ENCODE measurements around the gene CRX.
"Not testable (repeated sequence)": the region's sequence is repeated elsewhere in the genome, so short reads cannot be mapped to it uniquely, and the experiment has no call there.

CRX gene

GRCh38 chr19:47821460-47822020 lies at the start of gene CRX:
CRX (plus strand) TSS chr19:47821937; CDS start chr19:47834444, 12,507 bp downstream.
- no peak for DNase-seq (ENCODE audit: low spot score)
- POLR2A ChIA-PET (ENCODE audit: low non-redundant PET), result no interaction called here
- TF ChIP-seq CTCF (conservative IDR thresholded peaks at IDR 0.05; ENCODE audit: low read depth), result no peak
- no peak within 1 kb of the TSS for H3K27ac ChIP-seq
- CTCF ChIA-PET, result no interaction called here

- peak; percentile 82 for DNase-seq (ENCODE audit: low spot score)
- H3K27ac ChIP-seq, result peak overlapping the region; percentile 85
- ChIA-PET CTCF (interaction anchor here (0.6 kb wide), 1 partner anchor 13 kb away, joined by 3 read pairs; no protein-coding TSS in a partner anchor), POLR2A (ENCODE audit: low non-redundant PET) (interaction anchor here (1.2 kb wide), 1 partner anchor 31 kb away, joined by 3 read pairs; no protein-coding TSS in a partner anchor)
- no peak for TF ChIP-seq CTCF (conservative IDR thresholded peaks at IDR 0.05; ENCODE audit: low read depth)
These were observed 45.2 kb upstream of the CRX start for GRCh38 chr19:47776568-47776967.

- DNase-seq (ENCODE audit: low spot score); CTCF ChIA-PET: not testable (repeated sequence)
- POLR2A ChIA-PET (ENCODE audit: low non-redundant PET), result interaction anchor here (0.6 kb wide), 1 partner anchor 20 kb away, joined by 3 read pairs; no protein-coding TSS in a partner anchor
- H3K27ac ChIP-seq, result peak overlapping the region; percentile 85
These were observed 44.3 kb upstream of the CRX start for GRCh38 chr19:47777245-47778048.

- POLR2A ChIA-PET (ENCODE audit: low non-redundant PET), result no interaction called here
- CTCF ChIA-PET, result no interaction called here
- TF ChIP-seq CTCF (conservative IDR thresholded peaks at IDR 0.05; ENCODE audit: low read depth), result no peak
- H3K27ac ChIP-seq, result peak within 1 kb of the TSS; percentile 85
- peak; percentile 87 for DNase-seq (ENCODE audit: low spot score)
These were observed 43.4 kb upstream of the CRX start, which contains the start of gene SELENOW for GRCh38 chr19:47778049-47778953. SELENOW (plus strand) TSS chr19:47778703; CDS start chr19:47778786, 83 bp downstream.

- DNase-seq (ENCODE audit: low spot score), result no peak
- POLR2A ChIA-PET (ENCODE audit: low non-redundant PET), result no interaction called here
- CTCF ChIA-PET, result no interaction called here
- H3K27ac ChIP-seq, result peak overlapping the region; percentile 85
- no peak for TF ChIP-seq CTCF (conservative IDR thresholded peaks at IDR 0.05; ENCODE audit: low read depth)
These were observed 42.8 kb upstream of the CRX start for GRCh38 chr19:47778954-47779351.

GRCh38 chr19:47779524-47780214 lies 42.1 kb upstream of the CRX start:
- no peak for DNase-seq (ENCODE audit: low spot score)
- POLR2A ChIA-PET (ENCODE audit: low non-redundant PET), result no interaction called here
- CTCF ChIA-PET, result no interaction called here
- peak overlapping the region; percentile 85 for H3K27ac ChIP-seq
- TF ChIP-seq CTCF (conservative IDR thresholded peaks at IDR 0.05; ENCODE audit: low read depth), result no peak

Measured in RWPE1 (cell line).